ENCODE measurements around the gene CNTN1.

GRCh38 chr12:40650038-40650704 is 42.1 kb upstream of the CNTN1 start:
- TF ChIP-seq, protein P1, sequence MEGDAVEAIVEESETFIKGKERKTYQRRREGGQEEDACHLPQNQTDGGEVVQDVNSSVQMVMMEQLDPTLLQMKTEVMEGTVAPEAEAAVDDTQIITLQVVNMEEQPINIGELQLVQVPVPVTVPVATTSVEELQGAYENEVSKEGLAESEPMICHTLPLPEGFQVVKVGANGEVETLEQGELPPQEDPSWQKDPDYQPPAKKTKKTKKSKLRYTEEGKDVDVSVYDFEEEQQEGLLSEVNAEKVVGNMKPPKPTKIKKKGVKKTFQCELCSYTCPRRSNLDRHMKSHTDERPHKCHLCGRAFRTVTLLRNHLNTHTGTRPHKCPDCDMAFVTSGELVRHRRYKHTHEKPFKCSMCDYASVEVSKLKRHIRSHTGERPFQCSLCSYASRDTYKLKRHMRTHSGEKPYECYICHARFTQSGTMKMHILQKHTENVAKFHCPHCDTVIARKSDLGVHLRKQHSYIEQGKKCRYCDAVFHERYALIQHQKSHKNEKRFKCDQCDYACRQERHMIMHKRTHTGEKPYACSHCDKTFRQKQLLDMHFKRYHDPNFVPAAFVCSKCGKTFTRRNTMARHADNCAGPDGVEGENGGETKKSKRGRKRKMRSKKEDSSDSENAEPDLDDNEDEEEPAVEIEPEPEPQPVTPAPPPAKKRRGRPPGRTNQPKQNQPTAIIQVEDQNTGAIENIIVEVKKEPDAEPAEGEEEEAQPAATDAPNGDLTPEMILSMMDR (conservative IDR thresholded peaks at IDR 0.05): no peak
- no peak for TF ChIP-seq ZFX (IDR thresholded peaks at IDR 0.05)
